ENCODE data around the gene TRABD2B.
A peak's percentile ranks its signal among the peaks of the same experiment; 100 is the strongest.

The TRABD2B gene

DNA sequence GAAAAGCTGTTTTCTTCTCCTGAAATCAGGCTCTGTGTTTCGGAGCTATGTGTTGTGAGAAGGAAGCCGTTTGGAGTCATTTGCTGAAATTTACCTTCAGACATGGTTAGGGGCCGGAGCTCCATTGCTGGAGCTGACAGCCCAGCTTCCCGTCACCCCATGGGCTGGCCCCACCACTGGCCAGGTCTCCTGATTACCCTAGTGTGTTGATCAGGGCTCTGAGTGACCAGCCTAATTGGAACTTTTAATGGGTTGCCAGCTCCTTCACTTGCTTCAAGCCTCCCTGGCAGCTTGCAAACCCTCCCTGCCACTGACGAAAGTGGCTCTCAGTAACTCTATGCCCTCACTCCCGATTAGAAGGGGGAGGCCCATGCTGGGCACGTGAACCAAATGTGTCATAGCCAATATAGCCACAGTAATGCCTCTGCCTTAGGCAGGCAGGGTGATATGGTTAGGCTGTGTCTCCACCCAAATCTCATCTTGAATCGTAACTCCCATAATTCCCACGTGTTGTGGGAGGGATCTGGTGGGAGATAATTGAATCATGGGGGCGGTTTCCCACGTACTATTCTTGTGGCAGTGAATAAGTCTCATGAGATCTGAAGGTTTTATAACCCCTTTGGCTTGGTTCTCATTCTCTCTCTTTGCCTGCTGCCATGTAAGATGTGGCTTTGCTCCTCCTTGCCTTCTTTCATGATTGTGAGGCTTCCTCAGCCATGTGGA lies 224.1 kb downstream of the TRABD2B start:
- no peak for DNase-seq (ENCODE audit: low spot score)

- no peak for DNase-seq (ENCODE audit: low spot score)
Observed at GRCh38 chr1:47772281-47772680, 224.9 kb downstream of the TRABD2B start.

- DNase-seq (ENCODE audit: low spot score) = no peak
Observed at GRCh38 chr1:47771751-47772150, 225.4 kb downstream of the TRABD2B start.

GRCh38 chr1:47769983-47770382 lies 227.2 kb downstream of the TRABD2B start:
- no peak for DNase-seq (ENCODE audit: low spot score)

DNA sequence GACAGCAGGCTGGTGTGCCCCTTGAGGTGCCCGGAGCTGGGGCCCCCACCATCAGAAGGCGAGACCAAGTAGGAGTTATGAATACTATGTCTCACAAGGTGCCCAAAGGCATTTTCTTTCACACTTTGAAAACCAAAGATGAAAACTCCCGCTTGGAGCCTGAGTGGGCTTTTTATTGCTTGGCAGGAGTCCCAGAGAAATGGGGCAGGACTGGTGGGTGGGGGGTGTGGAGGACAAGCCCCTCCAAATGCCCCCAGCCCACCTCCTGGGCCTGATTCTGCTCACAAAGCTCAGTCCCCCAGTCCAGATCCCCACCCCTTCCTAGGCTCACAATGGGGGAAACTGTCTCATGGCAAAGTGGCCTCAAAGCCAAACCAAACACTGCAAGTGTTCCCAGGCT lies 227.9 kb downstream of the TRABD2B start:
- no peak for DNase-seq (ENCODE audit: low spot score)

GRCh38 chr1:47767741-47768100 lies 229.5 kb downstream of the TRABD2B start:
- no peak for DNase-seq (ENCODE audit: low spot score)

DNA sequence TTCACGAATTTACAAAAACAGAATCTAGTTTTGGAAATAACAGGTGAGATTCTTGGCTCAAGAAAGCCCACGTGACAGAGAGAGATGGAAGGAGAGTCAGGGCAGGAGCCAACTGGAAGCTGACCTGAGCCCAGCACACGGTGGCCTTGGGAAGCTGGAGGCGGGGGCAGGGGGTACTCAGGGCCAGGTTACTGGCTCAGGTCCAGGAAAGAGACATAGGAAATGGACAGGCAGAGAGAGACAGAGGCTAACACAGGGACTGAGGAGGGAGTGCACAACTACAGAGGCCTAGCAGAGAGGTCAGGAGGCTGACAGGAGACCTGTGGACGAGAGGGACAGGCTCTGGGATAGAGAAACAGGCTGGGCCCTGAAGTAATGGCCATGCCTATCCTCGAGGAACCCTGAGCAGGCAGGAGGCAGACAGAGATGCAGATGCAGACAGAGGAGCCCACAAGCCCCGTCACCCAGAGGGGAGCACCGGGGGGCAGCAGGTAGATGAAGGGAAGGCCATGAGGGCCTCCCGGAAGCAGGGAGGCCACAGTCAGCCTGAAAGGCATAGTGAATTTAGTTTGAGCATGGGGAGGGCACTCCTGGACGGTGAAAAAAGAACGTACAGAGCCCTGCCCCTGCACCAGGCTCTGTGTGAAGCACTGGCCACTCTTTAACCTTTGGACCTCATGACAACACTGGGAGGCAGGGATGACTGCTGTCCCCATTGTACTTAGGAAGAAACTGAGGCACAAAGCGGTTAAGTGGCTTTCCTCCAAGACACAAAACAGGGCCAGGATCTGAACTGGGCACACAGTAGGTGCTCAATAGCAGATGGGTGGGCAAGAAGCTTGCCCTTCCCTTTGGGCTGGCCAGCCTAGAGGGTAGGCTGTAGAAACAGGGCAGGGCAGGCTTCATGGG lies 230.1 kb downstream of the TRABD2B start:
- no peak for DNase-seq (ENCODE audit: low spot score)

DNA sequence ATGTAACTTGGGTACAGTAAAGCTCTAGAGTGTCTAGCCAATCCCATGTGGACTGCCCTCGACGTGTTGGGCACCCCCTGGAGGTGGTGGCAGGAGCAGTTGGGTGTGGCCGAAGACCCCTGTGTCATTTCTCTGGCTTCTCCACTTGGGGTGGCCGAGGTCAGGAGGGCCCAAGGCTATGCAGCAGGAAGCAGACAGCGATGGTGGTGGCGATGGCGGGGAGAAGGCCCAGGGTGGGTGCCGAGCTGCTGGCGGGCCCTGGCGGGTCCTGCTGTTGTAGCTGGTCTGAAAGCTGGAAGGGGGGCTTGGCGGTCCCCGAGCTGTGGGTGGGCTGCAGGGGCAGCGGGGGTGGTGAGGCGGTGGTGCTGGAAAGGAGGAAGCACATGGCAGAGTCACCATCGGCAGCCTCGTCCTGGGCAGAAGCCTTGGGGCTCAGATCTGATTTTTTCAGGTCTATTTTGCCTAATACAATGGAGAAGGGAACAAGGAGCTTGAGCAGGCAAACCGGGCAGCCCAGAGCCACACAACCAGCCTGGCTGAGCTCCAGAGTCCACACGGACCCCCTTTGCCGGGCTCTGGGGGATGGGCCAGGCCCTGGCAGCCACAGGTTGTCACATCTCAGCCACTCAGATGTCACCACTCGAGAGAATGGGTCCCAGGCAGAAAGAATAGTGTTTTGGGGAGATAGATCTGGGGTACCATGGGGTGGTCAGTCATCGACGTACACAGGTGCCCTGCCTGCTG lies 231.3 kb downstream of the TRABD2B start:
- DNase-seq (ENCODE audit: low spot score) = no peak

- no peak for DNase-seq (ENCODE audit: low spot score)
Observed at GRCh38 chr1:47765236-47765635, 231.9 kb downstream of the TRABD2B start.

- DNase-seq (ENCODE audit: low spot score) = no peak
Observed at GRCh38 chr1:47764461-47765046, 232.6 kb downstream of the TRABD2B start.

- no peak for DNase-seq (ENCODE audit: low spot score)
Observed at GRCh38 chr1:47763591-47764171, 233.5 kb downstream of the TRABD2B start.

DNA sequence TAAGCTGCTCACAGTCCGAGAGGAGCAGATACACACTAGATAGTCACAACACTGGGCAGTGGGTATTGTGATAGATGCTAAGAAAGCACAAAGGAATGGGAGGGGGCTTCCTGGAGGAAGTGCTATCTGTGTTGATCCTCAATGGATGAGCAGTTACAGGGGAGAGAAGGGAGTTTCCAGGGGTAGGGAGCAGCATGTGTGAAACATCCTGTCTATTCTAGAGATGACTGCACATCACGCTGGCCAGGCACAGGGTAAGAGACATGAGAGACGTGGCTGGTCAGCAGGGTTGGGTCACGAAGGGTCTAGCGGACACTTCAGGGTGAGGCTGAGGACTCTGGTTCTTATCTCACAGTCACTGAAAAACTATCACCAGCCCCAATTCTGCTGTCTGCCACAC lies 235.2 kb downstream of the TRABD2B start:
- no peak for DNase-seq (ENCODE audit: low spot score)

GRCh38 chr1:47761201-47761930 lies 235.8 kb downstream of the TRABD2B start:
- no peak for DNase-seq (ENCODE audit: low spot score)

- no peak for DNase-seq (ENCODE audit: low spot score)
Observed at GRCh38 chr1:47759936-47760629, 237.1 kb downstream of the TRABD2B start.

DNA sequence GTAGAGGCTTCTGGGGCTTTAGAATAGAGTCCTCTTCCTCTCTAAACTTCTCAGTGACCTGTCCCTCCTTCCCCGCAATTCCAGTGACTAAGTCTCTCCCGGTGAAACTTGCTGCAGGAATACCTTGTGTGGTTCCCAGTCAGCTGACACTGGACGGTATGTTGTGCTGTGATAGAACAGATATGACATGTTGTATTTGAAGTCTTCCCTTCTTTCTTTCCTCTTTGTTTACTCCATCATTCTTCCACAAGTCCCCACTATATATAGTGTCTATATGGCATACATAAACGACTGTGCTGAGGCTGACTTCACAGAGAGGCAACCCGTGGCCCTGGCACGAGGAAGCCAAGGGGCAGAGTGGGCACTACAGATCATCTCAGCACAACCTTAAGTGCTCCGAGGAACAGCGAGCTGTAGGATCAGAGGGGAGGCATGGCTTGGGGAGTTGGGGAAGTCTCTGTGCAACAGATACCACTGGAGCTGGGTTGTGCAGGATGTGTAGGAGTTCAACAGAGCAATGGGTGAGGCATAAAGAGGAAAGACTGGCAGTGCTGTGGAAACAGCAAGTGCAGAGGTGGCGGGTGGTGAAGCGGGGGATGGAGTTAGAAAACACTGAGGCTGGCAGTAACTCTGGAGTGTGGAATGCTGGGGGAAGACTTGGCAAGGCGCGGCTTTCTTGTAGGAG lies 237.8 kb downstream of the TRABD2B start:
- no peak for DNase-seq (ENCODE audit: low spot score)

GRCh38 chr1:47758341-47759250 lies 238.6 kb downstream of the TRABD2B start:
- DNase-seq (ENCODE audit: low spot score) = no peak

DNA sequence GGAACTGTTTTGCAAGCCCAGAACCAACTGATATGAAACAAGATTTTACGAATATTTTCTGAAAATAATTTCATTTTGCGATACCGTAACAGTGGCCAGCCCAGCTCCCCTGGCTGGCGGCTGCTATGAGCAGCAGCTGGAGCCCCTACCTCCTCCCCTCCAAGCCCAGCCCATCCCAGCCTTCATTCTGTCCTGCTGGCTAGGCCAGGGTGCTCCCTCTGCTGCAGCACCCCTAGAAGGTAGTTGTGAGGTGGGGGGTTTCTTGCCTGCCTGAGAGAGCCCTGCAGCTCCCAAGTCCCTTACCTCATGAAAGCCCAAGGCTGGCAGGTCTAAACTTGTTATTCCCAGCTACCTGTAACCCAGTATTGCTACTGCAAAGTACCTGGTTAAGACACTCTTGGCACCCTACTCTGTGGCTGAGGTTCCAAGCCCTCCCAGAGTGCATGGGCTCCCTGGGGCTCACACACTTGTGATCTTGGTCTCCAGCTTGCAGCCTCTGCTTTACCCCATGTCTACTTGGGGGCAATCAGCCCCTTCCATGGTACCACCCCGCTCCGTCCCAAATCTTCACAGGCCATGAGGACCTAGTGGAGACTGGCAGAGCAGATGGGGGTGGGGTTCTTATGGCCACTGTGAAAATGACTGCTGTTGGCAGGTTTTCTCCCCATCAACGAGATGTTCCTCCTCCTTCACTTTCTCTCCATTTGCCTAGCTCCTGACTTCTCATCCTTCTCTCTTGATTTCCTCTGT lies 239.8 kb downstream of the TRABD2B start:
- DNase-seq (ENCODE audit: low spot score) = no peak

DNA sequence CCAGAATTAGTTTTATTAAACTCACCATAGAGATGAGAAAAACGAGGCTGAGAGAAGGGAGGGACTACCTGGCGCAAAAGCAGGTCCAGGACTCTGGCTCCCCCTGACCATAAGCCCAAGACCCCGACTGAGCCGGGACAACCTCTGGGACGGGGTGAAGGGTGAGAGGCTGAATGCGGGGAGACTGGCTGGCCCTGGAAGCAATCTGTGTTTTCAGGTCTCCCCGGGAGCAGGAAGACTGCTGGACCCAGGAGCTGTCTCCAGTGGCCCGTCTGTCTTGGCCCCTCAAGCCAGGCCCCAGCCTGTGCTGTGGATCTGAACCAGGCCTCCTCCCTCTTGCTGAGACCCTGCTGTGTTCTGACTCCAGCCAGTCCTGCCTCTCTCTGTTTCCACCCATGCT lies 240.8 kb downstream of the TRABD2B start:
- DNase-seq (ENCODE audit: low spot score) = peak; percentile 4
